ENCODE data around the gene TGFBI. TPM values are rescaled to one million over a fixed set of nuclear protein-coding genes. Genes with fewer than 3 reads are reported as not detected.

The TGFBI gene
- total RNA-seq, 1 donor from 2014 or later, result 147 TPM

- peak; percentile 68 for DNase-seq (ENCODE audit: low spot score)
These were observed 2.9 kb upstream of the TGFBI start for GRCh38 chr5:136025900-136026299.

DNA sequence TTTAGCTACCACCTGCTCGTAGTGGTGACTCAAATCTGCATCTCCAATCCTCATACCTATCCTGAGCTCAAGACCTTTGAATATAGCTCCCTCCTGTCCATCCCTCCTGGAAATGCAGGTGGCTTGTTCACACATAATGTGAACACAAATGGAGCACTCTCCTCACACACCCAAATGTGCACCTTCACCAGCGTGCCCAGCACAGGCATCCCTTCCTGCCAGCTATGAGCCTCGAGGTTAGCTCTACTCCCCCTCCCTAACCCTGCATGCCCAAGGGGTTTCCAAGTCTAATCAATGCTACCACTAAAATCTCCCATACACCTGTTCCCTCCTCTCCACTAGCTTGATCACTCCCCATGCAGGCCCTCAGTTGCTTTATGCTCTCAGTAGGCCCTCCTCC is 2.2 kb upstream of the TGFBI start:
- DNase-seq (ENCODE audit: low spot score), result no peak

GRCh38 chr5:136027311-136027710 is 1.5 kb upstream of the TGFBI start:
- DNase-seq (ENCODE audit: low spot score), result no peak

GRCh38 chr5:136028090-136028489 is 698 bp upstream of the TGFBI start:
- DNase-seq (ENCODE audit: low spot score), result no peak

GRCh38 chr5:136030252-136030651 is 1.5 kb downstream of the TGFBI start:
- no peak for DNase-seq (ENCODE audit: low spot score)

- DNase-seq (ENCODE audit: low spot score), result no peak
These were observed 2.3 kb downstream of the TGFBI start for GRCh38 chr5:136030956-136031611.

- no peak for DNase-seq (ENCODE audit: low spot score)
These were observed 2.9 kb downstream of the TGFBI start for GRCh38 chr5:136031711-136032110.

DNA sequence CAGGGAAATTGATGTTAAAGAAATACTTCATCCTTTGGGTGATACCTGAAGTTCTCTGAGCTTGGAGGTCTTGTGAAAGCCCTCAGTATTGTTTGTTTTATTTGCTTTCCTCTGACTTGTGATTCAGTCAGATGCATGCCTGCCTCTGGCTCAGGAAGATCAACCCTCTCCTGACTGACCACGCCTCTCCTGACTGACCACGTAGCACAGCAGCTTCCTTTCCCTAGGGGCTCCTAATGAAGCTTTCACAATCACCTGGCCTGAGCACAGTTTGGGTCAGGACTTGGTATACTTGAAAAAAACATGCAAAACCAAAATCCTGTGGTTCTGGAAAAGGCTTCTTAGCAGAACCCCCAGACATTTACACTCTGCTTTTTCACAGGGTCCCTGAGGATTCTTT is 3.8 kb downstream of the TGFBI start:
- peak; percentile 64 for DNase-seq (ENCODE audit: low spot score)

DNA sequence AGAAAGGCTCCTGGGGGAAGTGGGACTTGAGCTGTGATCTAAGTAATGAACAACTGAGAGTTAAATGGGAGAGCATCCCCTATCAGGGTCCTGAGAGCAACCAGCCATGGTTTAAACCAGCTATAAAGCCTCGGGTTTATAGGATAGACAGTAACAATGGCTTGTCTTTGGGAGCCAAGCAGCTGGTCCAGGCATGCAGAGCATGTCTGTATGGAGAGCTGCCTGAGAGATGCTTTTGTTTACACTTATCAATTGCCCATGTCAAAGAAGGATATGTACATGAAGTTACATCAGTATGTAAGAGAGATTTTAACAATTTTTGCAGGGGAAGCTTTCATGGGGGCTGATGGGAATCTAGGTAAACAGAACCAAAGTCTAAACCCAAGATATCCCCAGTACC is 4.4 kb downstream of the TGFBI start:
- no peak for DNase-seq (ENCODE audit: low spot score)

- DNase-seq (ENCODE audit: low spot score), result peak; percentile 64
These were observed 5.1 kb downstream of the TGFBI start for GRCh38 chr5:136033848-136034247.

GRCh38 chr5:136034492-136034891 is 5.7 kb downstream of the TGFBI start:
- no peak for DNase-seq (ENCODE audit: low spot score)

- DNase-seq (ENCODE audit: low spot score), result no peak
These were observed 6.2 kb downstream of the TGFBI start for GRCh38 chr5:136034984-136035383.

GRCh38 chr5:136035837-136036236 is 7.0 kb downstream of the TGFBI start:
- no peak for DNase-seq (ENCODE audit: low spot score)

DNA sequence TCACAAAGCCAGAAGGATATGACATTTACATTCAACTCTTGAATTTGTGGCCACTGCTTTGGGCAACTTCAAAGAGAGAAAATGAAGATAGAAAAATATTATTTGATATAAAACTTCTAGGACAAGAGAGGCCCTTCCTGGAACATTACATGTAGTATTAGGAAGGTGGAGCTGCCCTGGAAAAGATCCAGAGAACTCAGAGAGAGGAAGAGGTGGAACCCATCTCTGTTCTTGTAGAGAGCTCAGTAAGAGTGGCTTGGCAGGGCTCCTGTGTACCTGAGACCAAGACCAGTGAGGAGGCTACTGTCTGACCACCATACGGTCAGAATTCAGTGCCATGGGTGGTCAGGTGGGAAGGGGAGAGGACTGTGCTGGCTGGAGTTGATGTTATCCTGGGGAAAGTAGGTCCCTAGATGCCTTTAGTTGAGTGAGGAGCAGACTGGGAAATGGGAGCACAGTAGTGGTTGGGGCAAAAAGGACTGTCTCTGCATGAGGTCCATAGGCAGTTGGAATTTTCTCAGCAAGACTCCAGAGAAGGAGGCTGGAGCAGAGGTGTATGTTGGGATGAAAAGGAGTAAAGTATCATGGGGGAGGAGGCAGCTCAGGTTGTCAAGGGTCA is 7.6 kb downstream of the TGFBI start:
- DNase-seq (ENCODE audit: low spot score), result no peak

GRCh38 chr5:136037001-136037705 is 8.4 kb downstream of the TGFBI start:
- DNase-seq (ENCODE audit: low spot score), result no peak

GRCh38 chr5:136038635-136039034 is 9.8 kb downstream of the TGFBI start:
- DNase-seq (ENCODE audit: low spot score), result no peak

DNA sequence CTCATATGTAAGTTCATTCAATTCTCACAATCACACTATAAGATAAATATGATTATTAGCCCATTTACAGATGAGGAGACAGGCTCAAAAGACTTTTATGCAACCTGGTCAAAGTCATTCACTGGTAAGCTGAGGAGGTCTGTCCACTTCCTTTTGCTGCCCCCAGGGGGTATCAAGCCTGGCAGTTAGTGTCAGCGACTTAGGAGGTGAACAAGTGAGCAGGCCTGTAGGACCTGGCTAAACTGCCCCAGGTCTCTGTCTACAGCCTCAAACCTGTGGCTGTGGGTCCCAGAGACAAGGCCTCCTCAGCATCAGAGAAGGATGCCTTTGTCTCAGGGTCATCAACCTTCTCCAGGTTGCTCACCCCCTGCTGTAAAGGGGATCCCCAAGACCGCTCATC is 10.4 kb downstream of the TGFBI start:
- DNase-seq (ENCODE audit: low spot score), result no peak

GRCh38 chr5:136040746-136041415 is 12.1 kb downstream of the TGFBI start:
- no peak for DNase-seq (ENCODE audit: low spot score)

GRCh38 chr5:136042156-136042555 is 13.4 kb downstream of the TGFBI start:
- DNase-seq (ENCODE audit: low spot score), result no peak

DNA sequence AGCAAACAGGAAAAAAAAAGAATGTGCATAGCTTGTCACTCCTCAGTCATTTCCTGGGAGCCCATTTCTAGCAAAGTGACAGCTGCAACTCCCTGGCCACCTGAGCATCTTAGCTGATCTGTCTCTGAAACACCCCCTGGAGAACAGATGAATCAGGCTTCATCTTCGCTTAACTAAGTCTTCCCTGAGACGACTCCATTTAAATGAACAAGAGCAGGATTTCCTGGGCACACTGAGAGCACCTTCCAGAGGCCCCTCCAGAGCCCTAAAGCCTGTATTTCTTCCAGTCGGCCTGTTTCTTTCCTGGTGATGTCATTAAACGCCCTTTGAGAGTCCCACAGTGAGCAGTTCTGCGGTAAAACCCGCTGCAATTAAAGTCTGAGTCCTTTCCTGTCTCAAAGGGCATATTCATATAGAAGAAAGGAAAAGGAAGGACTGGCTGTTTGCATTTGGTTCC is 13.9 kb downstream of the TGFBI start:
- DNase-seq (ENCODE audit: low spot score), result no peak

GRCh38 chr5:136043551-136043950 is 14.8 kb downstream of the TGFBI start:
- no peak for DNase-seq (ENCODE audit: low spot score)

- DNase-seq (ENCODE audit: low spot score), result no peak
These were observed 15.3 kb downstream of the TGFBI start for GRCh38 chr5:136043968-136044610.
